Keratinocyte (primary cell): ENCODE measurements around the gene TRAM2. TPM values are rescaled to one million over a fixed set of nuclear protein-coding genes. Genes with fewer than 3 reads are reported as not detected.

Experiments
- DNase-seq: peaks from one replicate; pipeline ENCODE4 v3.0.0-alpha.2; 2011; ENCODE audit warnings: low read depth, missing footprints, low spot score
- FAIRE-seq: peaks from 2 replicates; lab custom pipeline; 2011; peaks lifted over from hg19 to GRCh38; lab: Jason Lieb, UNC
- H2AFZ ChIP-seq: 2 replicates; pipeline ENCODE4 v1.6.0; 2012; ENCODE audit warnings: low read length, control low read depth, inconsistent platforms; ENCODE audit not compliant: control insufficient read depth
- H3K27ac ChIP-seq: 2 replicates; pipeline ENCODE4 v1.5.1; 2011; ENCODE audit warnings: low read length; ENCODE audit not compliant: control insufficient read depth, insufficient read depth
- H3K27me3 ChIP-seq: 3 replicates; pipeline ENCODE4 v1.6.0; 2011; ENCODE audit warnings: low read length; ENCODE audit not compliant: control insufficient read depth, insufficient read depth; ENCODE audit errors: extremely low read depth
- H3K36me3 ChIP-seq, 2 experiments: 2 replicates in 1 of 2; 3 replicates in 1 of 2; pipeline ENCODE4 v1.5.1; 2011; ENCODE audit warnings: low read length in 2 of 2, mild to moderate bottlenecking in 1 of 2; ENCODE audit not compliant: control insufficient read depth in 2 of 2, insufficient read depth in 2 of 2; ENCODE audit errors: extremely low read depth in 1 of 2
- H3K4me1 ChIP-seq: 3 replicates; pipeline ENCODE4 v1.5.1; 2011; ENCODE audit warnings: low read length; ENCODE audit not compliant: control insufficient read depth, insufficient read depth; ENCODE audit errors: extremely low read depth
- H3K4me2 ChIP-seq: 3 replicates; pipeline ENCODE4 v1.6.0; 2011; ENCODE audit warnings: low read depth, low read length; ENCODE audit not compliant: control insufficient read depth, insufficient read depth; ENCODE audit errors: extremely low read depth
- H3K4me3 ChIP-seq, 3 experiments: fragments of 200-600 bp in 1 of 3; sonication (generic) in 1 of 3; 2 replicates in 2 of 3; 3 replicates in 1 of 3; pipeline ENCODE4 v1.5.1; 2011 to 2016; ENCODE audit warnings: low read length in 3 of 3, mild to moderate bottlenecking in 3 of 3, control low read depth in 2 of 3, inconsistent platforms in 1 of 3, low read depth in 1 of 3, mixed read lengths in 1 of 3, mixed run types in 1 of 3, moderate library complexity in 1 of 3; ENCODE audit not compliant: control insufficient read depth in 2 of 3, insufficient read depth in 2 of 3; ENCODE audit errors: extremely low read depth in 1 of 3
- H3K79me2 ChIP-seq: 2 replicates; pipeline ENCODE4 v1.6.0; 2012; ENCODE audit warnings: low read length; ENCODE audit not compliant: control insufficient read depth, insufficient read depth
- H3K9ac ChIP-seq: 3 replicates; pipeline ENCODE4 v1.6.0; 2011; ENCODE audit warnings: low read length; ENCODE audit not compliant: control insufficient read depth, insufficient read depth; ENCODE audit errors: extremely low read depth
- H3K9me1 ChIP-seq: 3 replicates; pipeline ENCODE4 v1.6.0; 2011; ENCODE audit warnings: low read length; ENCODE audit not compliant: control insufficient read depth, insufficient read depth; ENCODE audit errors: extremely low read depth
- H3K9me3 ChIP-seq: 2 replicates; pipeline ENCODE4 v1.5.1; 2012; ENCODE audit warnings: low read depth, low read length; ENCODE audit not compliant: control insufficient read depth
- H4K20me1 ChIP-seq: 3 replicates; pipeline ENCODE4 v1.6.0; 2011; ENCODE audit warnings: low read length; ENCODE audit not compliant: control insufficient read depth, insufficient read depth; ENCODE audit errors: extremely low read depth
- CTCF ChIP-seq, 3 experiments: IDR thresholded peaks in 1 of 3; conservative IDR thresholded peaks in 1 of 3; optimal IDR thresholded peaks in 1 of 3; 2 replicates in 2 of 3; 3 replicates in 1 of 3; pipeline versions ENCODE3 to v1.5.1; 2011; ENCODE audit warnings: low read length in 3 of 3, mild to moderate bottlenecking in 3 of 3, moderate library complexity in 2 of 3, control low read depth in 1 of 3, inconsistent platforms in 1 of 3; ENCODE audit not compliant: insufficient read depth in 2 of 3; ENCODE audit errors: extremely low read depth in 1 of 3
- EZH2 ChIP-seq: IDR thresholded peaks from one replicate; pipeline ENCODE4 v1.6.1; 2012; ENCODE audit warnings: inconsistent platforms, mild to moderate bottlenecking, low read length, moderate library complexity
- dilution Hi-C: fragments of 300-500 bp; cut with MboI; formaldehyde crosslinking; loops from one replicate; pipeline ENCODE4 v1.7.0; 2020; ENCODE audit warnings: low sequenced_read_pairs; ENCODE audit not compliant: extremely low pct_ligation_motif_present
- polyA plus RNA-seq, 5 experiments: library from polyadenylated mRNA; depleted of rRNA in 3 of 5; stranded (reverse) in 3 of 5; stranded (forward) in 1 of 5; unstranded in 1 of 5; fragments of >200 nt; gene quantifications; 1 replicate in 1 of 5; 2 replicates in 3 of 5; 3 replicates in 1 of 5; pipeline versions ENCODE4 v1.2.1 to v1.2.3, GENCODE V29; 2011 to 2012; ENCODE audit warnings: missing spikeins in 2 of 5, low read depth in 1 of 5, low replicate concordance in 1 of 5

The TRAM2 gene
- polyA plus RNA-seq, 1 donor (not counting 4 experiments of a cell fraction or from before 2014, with no cell fraction given): 9.2 TPM

GRCh38 chr6:52506476-52506875 lies 70.4 kb downstream of the TRAM2 start:
- DNase-seq (no peak), FAIRE-seq (no peak)
- no peaks in the 10 kb centered on the region for H3K9me1 ChIP-seq
- no peak overlapping the region for H3K4me3 ChIP-seq
- no peak overlapping the region for H3K4me2 ChIP-seq
- no peaks in the 10 kb centered on the region for H3K9me3 ChIP-seq
- H4K20me1 ChIP-seq: no peaks in the 10 kb centered on the region
- dilution Hi-C loops: no loop called here
- no peak overlapping the region for H2AFZ ChIP-seq
- H3K36me3 ChIP-seq: peaks cover 3 to 27% of the 10 kb centered on the region in 2 experiments
- H3K9ac ChIP-seq: no peak overlapping the region
- no peaks in the 10 kb centered on the region for H3K79me2 ChIP-seq
- TF ChIP-seq EZH2: no peak
- no peak for TF ChIP-seq CTCF (optimal IDR thresholded peaks at IDR 0.05 in 1 of 3, IDR thresholded peaks at IDR 0.05 in 1 of 3, conservative IDR thresholded peaks at IDR 0.05 in 1 of 3; ENCODE audit: extremely low read depth in 1 of 3, insufficient read depth in 2 of 3, low read length in 3 of 3)
- H3K4me1 ChIP-seq: peaks cover 43% of the 10 kb centered on the region
- H3K27me3 ChIP-seq: no peaks in the 10 kb centered on the region
- no peak overlapping the region for H3K27ac ChIP-seq

- no peak overlapping the region for H3K9ac ChIP-seq
- peaks cover 3 to 27% of the 10 kb centered on the region in 2 experiments for H3K36me3 ChIP-seq
- no peaks in the 10 kb centered on the region for H3K27me3 ChIP-seq
- H2AFZ ChIP-seq: no peak overlapping the region
- no peaks in the 10 kb centered on the region for H3K9me1 ChIP-seq
- TF ChIP-seq CTCF (optimal IDR thresholded peaks at IDR 0.05 in 1 of 3, IDR thresholded peaks at IDR 0.05 in 1 of 3, conservative IDR thresholded peaks at IDR 0.05 in 1 of 3; ENCODE audit: extremely low read depth in 1 of 3, insufficient read depth in 2 of 3, low read length in 3 of 3) (no peak), EZH2 (no peak)
- dilution Hi-C loops: no loop called here
- peaks cover 43% of the 10 kb centered on the region for H3K4me1 ChIP-seq
- no peaks in the 10 kb centered on the region for H3K9me3 ChIP-seq
- FAIRE-seq (no peak), DNase-seq (no peak)
- no peak overlapping the region for H3K27ac ChIP-seq
- H3K79me2 ChIP-seq: no peaks in the 10 kb centered on the region
- H3K4me2 ChIP-seq: no peak overlapping the region
- no peaks in the 10 kb centered on the region for H4K20me1 ChIP-seq
- no peak overlapping the region for H3K4me3 ChIP-seq
Measured at GRCh38 chr6:52505726-52506409, 71.0 kb downstream of the TRAM2 start.
